Heart left ventricle (tissue), 16 donors: ENCODE results near the gene GGTA1. TPM values are rescaled to one million over a fixed set of nuclear protein-coding genes. Genes with fewer than 3 reads are reported as not detected.
"Not testable (repeated sequence)": the region's sequence is repeated elsewhere in the genome, so short reads cannot be mapped to it uniquely, and the experiment has no call there.

Experiments
- ATAC-seq, 4 donors: fragments of 200-7000 bp; cut with Tn5 transposase; one replicate each; pipeline ENCODE4 v1.9.1; 2020 to 2022; ENCODE audit warnings: moderate library complexity in 4 of 4, mild to moderate bottlenecking in 3 of 4, moderate number of reproducible peaks in 1 of 4
- DNase-seq, 5 donors: peaks; one replicate each; pipeline ENCODE4 v3.0.0-alpha.2; 2020
- H3K27ac ChIP-seq, 12 donors: fragments of 200-600 bp; sonication (generic) in 4 of 12; one replicate each; pipeline versions ENCODE4 v1.5.0 to v1.8.0; 2016 to 2022; ENCODE audit warnings: mild to moderate bottlenecking in 2 of 12
- H3K27me3 ChIP-seq, 9 donors: fragments of 200-600 bp; sonication (generic) in 2 of 9; one replicate each; pipeline versions ENCODE4 v1.5.1 to v1.8.0; 2016 to 2022; ENCODE audit warnings: mild to moderate bottlenecking in 3 of 9
- H3K36me3 ChIP-seq, 9 donors: fragments of 200-600 bp; sonication (generic) in 2 of 9; one replicate each; pipeline versions ENCODE4 v1.5.0 to v1.8.0; 2018 to 2022; ENCODE audit warnings: mild to moderate bottlenecking in 2 of 9
- H3K4me1 ChIP-seq, 12 donors: fragments of 200-600 bp; sonication (generic) in 4 of 12; one replicate each; pipeline versions ENCODE4 v1.5.0 to v1.8.0; 2016 to 2022; ENCODE audit warnings: mild to moderate bottlenecking in 3 of 12
- H3K4me3 ChIP-seq, 12 donors: fragments of 200-600 bp; sonication (generic) in 4 of 12; one replicate each; pipeline versions ENCODE4 v1.5.0 to v1.8.0; 2017 to 2022; ENCODE audit warnings: mild to moderate bottlenecking in 9 of 12, moderate library complexity in 4 of 12
- H3K9me3 ChIP-seq, 12 donors: fragments of 200-600 bp; sonication (generic) in 4 of 12; one replicate each; pipeline versions ENCODE4 v1.5.0 to v1.8.0; 2016 to 2022; ENCODE audit warnings: mild to moderate bottlenecking in 1 of 12
- POLR2A ChIP-seq, 2 donors: fragments of 450-650 bp; IDR thresholded peaks; one replicate each; pipeline ENCODE4 v1.6.1; 2017; ENCODE audit warnings: antibody characterized with exemption in 2 of 2, mild to moderate bottlenecking in 2 of 2, moderate library complexity in 2 of 2
- WGBS, 4 donors: extraction: QIAGEN DNeasy Blood & Tissue Kit in 2 of 4; methylation state at CpG; one replicate each; pipeline versions ENCODE4 v1.1.5 to v1.1.7; 2013 to 2018; 5-methylcytosine and 5-hydroxymethylcytosine counted together
- intact Hi-C, 10 donors: fragments of 100-400 bp; cut with DNase I; formaldehyde crosslinking; loops; one replicate each; pipeline versions ENCODE4 v1.11.1 to v1.14.2; 2022
- polyA plus RNA-seq, 2 donors: library from polyadenylated mRNA; stranded (reverse); fragments of 200-250 nt; gene quantifications; one replicate each; pipeline ENCODE4 v1.2.3, GENCODE V29; 2013
- total RNA-seq, 9 donors: library from RNA; depleted of rRNA in 2 of 9; stranded (reverse); fragments of >200 nt in 2 of 9; fragmentation: NEBNext Ultra II Directional in 3 of 9; extraction: Animal tissue kit (Norgen Biotek cat#: 25700) in 3 of 9; gene quantifications; one replicate each; pipeline versions ENCODE4 v1.1.0 to v1.2.4, GENCODE V29; 2016 to 2023
- TF ChIP-seq, protein P1 (sequence below), 12 donors: fragments of 200-600 bp; sonication (generic) in 4 of 12; IDR thresholded peaks; one replicate each; pipeline versions ENCODE4 v1.5.0 to v1.8.0; 2018 to 2022; ENCODE audit warnings: antibody characterized with exemption in 12 of 12, mild to moderate bottlenecking in 5 of 12
- donor health status: ischemic (EF 13 %, LVEDD 7.1; RV severe dilation, severe dysfunction).
- donor health status: healthy with polysubstance abuse.
- donor health status: DM: no; HTN: yes; CAD: no.
- donor health status: DM: no; HTN: no; CAD: no.
- donor health status: ischemic (EF 25% LVEDD 6.9; RV normal size, moderate dysfunction).
- donor health status: ischemic (EF 25% LVEDD 5.7; RV mildly dilated, moderate dysfunction).
- donor health status: healthy.
- donor health status: DM: yes; HTN: yes; CAD: no.
- donor health status: ischemic (EF 35%, LVEDD 5.7; RV mildly dilated, moderate dysfunction).
- donor health status: nonischemic (EF 11% LVEDD 7.7; RV severe dilation, severe dysfunction).
- donor health status: DM: yes; HTN: yes; CAD: no.
- donor health status: PGD.
- donor health status: ischemic (EF 29% LVEDD 5.4; RV normal size, mild dysfunction).
- donor health status: nonischemic (EF 23%, LVEDD 6.1; RV moderate dilation, normal function).

Gene GGTA1
- total and polyA plus RNA-seq, 11 donors, result 1.8 to 47.7 (median 8.0) TPM

DNA sequence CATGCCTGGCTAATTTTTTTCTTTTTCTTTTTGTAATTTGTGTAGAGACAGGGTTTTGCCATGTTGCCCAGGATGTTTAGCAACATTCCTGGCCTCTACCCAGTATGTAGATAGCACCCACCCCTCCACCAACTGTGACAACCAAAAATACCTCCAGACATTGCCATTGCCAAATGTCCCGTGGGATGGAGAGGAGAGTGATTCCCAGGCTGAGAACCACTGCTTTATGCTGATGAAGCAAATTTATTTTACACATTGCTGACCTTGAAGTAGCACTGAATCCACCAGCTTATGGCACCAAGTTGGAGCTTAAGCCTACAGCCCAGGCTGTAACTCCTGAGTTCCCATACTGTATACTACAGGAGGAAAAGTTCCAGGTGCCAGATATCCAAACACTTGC is 58.5 kb downstream of the GGTA1 start:
- ATAC-seq, result peak in 1 of 4 donors; percentile 23
- no peaks in the 10 kb centered on the region for H3K27me3 ChIP-seq

DNA sequence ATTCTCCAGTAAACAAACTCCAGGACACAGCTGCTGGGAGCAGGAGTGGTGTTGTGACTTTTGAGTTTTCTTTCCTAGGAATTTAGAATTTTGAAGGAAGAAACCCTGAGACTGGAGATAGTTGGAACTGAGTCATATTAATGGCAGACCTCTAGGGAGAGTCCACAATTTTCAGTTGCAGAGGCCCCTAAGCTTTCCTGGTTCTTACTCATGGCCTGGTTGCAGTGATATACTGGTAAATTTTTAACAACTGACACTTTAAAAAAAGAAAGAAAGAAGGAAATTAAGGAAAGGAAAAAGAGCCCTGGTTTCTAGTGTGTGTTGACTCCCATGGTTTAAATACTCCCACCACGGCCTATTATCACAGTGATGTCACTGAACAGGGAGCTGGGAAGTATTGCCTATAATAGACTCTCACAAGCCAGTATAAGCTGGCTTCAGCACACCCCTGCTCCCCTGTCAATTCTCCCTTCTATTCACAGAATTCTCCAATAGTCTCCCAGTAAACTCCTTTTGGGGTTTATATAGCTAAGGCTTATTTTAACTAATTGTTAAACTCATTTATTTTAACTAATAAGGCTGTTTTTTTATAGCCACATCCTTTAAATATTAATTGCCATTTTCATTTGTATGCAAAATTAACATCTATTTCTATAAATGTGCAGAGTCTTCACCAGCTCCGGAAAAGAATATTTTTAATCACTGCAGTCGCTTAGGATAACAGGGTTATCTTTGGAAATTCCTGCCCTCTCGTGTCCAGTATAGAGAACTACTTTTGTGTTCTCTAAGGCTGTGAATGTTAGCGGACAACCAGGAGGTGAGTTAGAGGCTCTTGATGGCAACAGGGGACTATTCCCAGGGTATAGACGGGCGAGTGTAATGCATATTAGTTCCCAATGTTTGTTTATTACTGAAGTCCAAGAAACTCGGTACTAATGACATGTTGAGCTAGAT is 59.7 kb downstream of the GGTA1 start:
- Histone ChIP-seq H3K27me3 (no peaks in the 10 kb centered on the region), H3K4me3 (no peak overlapping the region), H3K27ac (no peak overlapping the region), H3K9me3 (no peaks in the 10 kb centered on the region), H3K4me1 (peaks cover 0 to 14% (median 3%) of the 10 kb centered on the region in 12 donors), H3K36me3 (no peaks in the 10 kb centered on the region)
- 35 to 42% (median 38%) methylated on average over 8 of the region's 8 CpGs for WGBS, 4 donors
- TF ChIP-seq, protein P1, sequence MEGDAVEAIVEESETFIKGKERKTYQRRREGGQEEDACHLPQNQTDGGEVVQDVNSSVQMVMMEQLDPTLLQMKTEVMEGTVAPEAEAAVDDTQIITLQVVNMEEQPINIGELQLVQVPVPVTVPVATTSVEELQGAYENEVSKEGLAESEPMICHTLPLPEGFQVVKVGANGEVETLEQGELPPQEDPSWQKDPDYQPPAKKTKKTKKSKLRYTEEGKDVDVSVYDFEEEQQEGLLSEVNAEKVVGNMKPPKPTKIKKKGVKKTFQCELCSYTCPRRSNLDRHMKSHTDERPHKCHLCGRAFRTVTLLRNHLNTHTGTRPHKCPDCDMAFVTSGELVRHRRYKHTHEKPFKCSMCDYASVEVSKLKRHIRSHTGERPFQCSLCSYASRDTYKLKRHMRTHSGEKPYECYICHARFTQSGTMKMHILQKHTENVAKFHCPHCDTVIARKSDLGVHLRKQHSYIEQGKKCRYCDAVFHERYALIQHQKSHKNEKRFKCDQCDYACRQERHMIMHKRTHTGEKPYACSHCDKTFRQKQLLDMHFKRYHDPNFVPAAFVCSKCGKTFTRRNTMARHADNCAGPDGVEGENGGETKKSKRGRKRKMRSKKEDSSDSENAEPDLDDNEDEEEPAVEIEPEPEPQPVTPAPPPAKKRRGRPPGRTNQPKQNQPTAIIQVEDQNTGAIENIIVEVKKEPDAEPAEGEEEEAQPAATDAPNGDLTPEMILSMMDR (IDR thresholded peaks at IDR 0.05), result peak in 9 of 12 donors; percentile 16 to 57 (median 42)
- TF ChIP-seq POLR2A (IDR thresholded peaks at IDR 0.05), result no peak
- ATAC-seq (peak in 3 of 4 donors; percentile 78 to 86 (median 86)), DNase-seq (no peak)
- intact Hi-C loops, result no loop called here

More for the DNA sequence above, 58.5 kb downstream of the GGTA1 start:
- Histone ChIP-seq H3K4me3 (no peak overlapping the region), H3K4me1 (peaks cover 0 to 16% (median 4%) of the 10 kb centered on the region in 12 donors), H3K36me3 (no peaks in the 10 kb centered on the region), H3K27ac (no peak overlapping the region), H3K9me3 (no peaks in the 10 kb centered on the region)
- TF ChIP-seq POLR2A (IDR thresholded peaks at IDR 0.05), result no peak
- TF ChIP-seq, protein P1 (IDR thresholded peaks at IDR 0.05), result no peak
- DNase-seq, result no peak
- 33 to 58% (median 48%) methylated on average over 1 of the region's 1 CpG for WGBS, 4 donors
- intact Hi-C loops, result no loop called here

DNA sequence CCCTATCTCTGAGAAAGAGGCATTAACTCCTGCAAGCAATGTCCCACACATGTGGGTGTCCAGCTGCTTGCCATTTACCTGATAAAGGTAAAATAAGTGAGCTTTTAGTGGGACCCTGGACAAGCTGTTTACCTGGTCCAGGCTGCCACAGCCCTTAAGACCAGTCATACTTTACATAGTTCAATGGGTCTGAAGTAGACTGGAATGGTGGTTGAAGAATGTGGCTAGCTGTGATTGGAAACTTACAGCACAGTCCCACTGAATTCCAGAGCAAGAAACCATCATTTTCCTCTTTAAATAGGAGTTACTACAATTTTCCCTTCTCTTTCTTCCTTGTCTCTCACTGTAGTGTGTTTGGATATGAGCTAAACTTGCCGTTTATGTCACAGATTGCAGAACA is 60.6 kb downstream of the GGTA1 start:
- H3K27me3 ChIP-seq, result no peaks in the 10 kb centered on the region
- TF ChIP-seq, protein P1 (IDR thresholded peaks at IDR 0.05), result no peak
- no peak for TF ChIP-seq POLR2A (IDR thresholded peaks at IDR 0.05)
- intact Hi-C loops, result no loop called here
- no peak for ATAC-seq
- DNase-seq, result no peak
- 58 to 67% (median 63%) methylated on average over 1 of the region's 1 CpG for WGBS, 4 donors
- H3K27ac ChIP-seq, result no peak overlapping the region
- no peaks in the 10 kb centered on the region for H3K36me3 ChIP-seq
- H3K4me3 ChIP-seq, result no peak overlapping the region
- H3K4me1 ChIP-seq, result peaks cover 0 to 14% (median 3%) of the 10 kb centered on the region in 12 donors
- H3K9me3 ChIP-seq, result no peaks in the 10 kb centered on the region

DNA sequence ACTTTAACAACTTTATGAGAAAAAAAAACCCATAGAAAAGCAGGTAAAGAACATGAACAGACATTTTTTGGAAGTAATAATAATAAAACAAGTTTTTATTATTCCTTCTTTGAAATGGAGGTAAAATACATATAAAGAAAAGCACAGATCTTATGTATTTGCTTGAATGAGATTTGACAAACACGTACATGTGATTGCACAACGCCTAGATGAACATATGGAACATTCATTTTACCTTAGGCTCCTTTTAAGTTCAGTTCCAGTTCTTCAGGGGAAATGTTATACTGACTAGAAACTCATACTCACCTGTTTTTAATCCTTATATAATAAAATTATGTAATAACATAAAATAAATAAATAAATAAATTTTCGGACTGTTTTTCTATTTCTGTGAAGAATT is 61.8 kb downstream of the GGTA1 start:
- no peaks in the 10 kb centered on the region for H3K9me3 ChIP-seq
- DNase-seq (no peak), ATAC-seq (no peak)
- H3K4me1 ChIP-seq, result peaks cover 0 to 14% (median 3%) of the 10 kb centered on the region in 12 donors
- TF ChIP-seq POLR2A (IDR thresholded peaks at IDR 0.05), result no peak
- TF ChIP-seq, protein P1 (IDR thresholded peaks at IDR 0.05), result no peak
- no peaks in the 10 kb centered on the region for H3K36me3 ChIP-seq
- H3K27ac ChIP-seq, result no peak overlapping the region
- intact Hi-C loops, result no loop called here
- no peaks in the 10 kb centered on the region for H3K27me3 ChIP-seq
- no peak overlapping the region for H3K4me3 ChIP-seq
- WGBS, 4 donors, result 81 to 98% (median 98%) methylated on average over 3 of the region's 3 CpGs

- 81 to 98% (median 93%) methylated on average over 3 of the region's 3 CpGs for WGBS, 4 donors
- intact Hi-C loops, result not testable (repeated sequence)
Measured at GRCh38 chr9:121437046-121437445, 62.6 kb downstream of the GGTA1 start.

More at GRCh38 chr9:121437046-121437445, 62.6 kb downstream of the GGTA1 start:
- not testable (repeated sequence) for H3K4me3 ChIP-seq, H3K36me3 ChIP-seq, ATAC-seq, DNase-seq, H3K27ac ChIP-seq, H3K27me3 ChIP-seq, H3K9me3 ChIP-seq
- peaks cover 0 to 14% (median 3%) of the 10 kb centered on the region in 12 donors for H3K4me1 ChIP-seq
